ENCODE results near the gene ZFAND2B. TPM values are rescaled to one million over a fixed set of nuclear protein-coding genes. Genes with fewer than 3 reads are reported as not detected.

Gene ZFAND2B
- polyA plus RNA-seq, 1 of the 3 experiments (the other 2 are of a cell fraction) = 39.9 TPM

DNA sequence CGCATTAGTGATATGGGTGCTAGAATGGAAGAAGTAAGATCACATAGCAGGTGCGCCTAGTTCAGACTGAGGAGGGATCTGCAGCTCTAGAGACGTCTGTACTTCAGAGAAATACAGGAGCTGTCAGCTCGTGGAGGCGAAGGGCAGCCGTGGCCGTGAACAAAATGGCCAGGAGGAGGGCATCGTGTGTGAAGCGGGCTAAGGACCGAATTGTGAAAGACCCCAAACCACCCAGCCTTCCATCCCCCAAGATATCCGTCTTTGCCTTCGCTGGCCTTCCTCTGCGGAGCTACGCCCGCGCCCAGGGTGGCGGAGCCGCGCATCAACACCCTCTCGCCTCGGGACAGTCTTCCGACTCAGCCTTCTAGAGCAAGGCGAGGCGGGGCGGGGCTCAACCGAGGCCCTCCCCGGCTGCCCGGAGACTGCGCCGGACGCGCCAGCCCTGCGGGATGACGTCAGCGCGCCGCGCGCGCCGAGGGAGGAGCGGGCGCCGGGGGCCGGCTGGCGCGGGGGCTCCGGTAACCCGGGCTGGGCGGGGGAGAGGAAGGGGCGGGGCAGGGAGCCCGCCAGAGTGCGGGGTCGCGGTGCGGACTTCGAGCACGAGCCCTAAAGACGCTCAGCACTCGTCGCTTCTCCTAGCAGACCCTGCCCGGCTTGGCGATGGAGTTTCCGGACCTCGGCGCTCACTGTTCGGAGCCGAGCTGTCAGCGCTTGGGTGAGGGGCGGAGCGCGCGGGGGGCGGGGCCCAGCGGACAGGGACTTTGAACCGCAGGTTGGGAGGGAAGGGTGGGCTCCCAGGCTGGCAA, at the start of gene ZFAND2B (continued):
- TF ChIP-seq, protein P1, sequence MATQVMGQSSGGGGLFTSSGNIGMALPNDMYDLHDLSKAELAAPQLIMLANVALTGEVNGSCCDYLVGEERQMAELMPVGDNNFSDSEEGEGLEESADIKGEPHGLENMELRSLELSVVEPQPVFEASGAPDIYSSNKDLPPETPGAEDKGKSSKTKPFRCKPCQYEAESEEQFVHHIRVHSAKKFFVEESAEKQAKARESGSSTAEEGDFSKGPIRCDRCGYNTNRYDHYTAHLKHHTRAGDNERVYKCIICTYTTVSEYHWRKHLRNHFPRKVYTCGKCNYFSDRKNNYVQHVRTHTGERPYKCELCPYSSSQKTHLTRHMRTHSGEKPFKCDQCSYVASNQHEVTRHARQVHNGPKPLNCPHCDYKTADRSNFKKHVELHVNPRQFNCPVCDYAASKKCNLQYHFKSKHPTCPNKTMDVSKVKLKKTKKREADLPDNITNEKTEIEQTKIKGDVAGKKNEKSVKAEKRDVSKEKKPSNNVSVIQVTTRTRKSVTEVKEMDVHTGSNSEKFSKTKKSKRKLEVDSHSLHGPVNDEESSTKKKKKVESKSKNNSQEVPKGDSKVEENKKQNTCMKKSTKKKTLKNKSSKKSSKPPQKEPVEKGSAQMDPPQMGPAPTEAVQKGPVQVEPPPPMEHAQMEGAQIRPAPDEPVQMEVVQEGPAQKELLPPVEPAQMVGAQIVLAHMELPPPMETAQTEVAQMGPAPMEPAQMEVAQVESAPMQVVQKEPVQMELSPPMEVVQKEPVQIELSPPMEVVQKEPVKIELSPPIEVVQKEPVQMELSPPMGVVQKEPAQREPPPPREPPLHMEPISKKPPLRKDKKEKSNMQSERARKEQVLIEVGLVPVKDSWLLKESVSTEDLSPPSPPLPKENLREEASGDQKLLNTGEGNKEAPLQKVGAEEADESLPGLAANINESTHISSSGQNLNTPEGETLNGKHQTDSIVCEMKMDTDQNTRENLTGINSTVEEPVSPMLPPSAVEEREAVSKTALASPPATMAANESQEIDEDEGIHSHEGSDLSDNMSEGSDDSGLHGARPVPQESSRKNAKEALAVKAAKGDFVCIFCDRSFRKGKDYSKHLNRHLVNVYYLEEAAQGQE (IDR thresholded peaks at IDR 0.05; ENCODE audit: low read depth, low read length) = 0 out of 2 replicates have a peak, but pooled peaks have one; percentile 32
- TF ChIP-seq POLR2AphosphoS5 (IDR thresholded peaks at IDR 0.05; ENCODE audit: low read depth, low read length) (peak; percentile 97), ZBTB33 (IDR thresholded peaks at IDR 0.05; ENCODE audit: borderline replicate concordance, low read depth) (no peak), FOXM1 (IDR thresholded peaks at IDR 0.05; ENCODE audit: low read depth) (no peak), CHD2 (IDR thresholded peaks at IDR 0.05; ENCODE audit: low read length, partially characterized antibody) (no peak), RXRA (IDR thresholded peaks at IDR 0.05; ENCODE audit: borderline replicate concordance, low read depth) (no peak), GABPA (IDR thresholded peaks at IDR 0.05; ENCODE audit: low read depth) (0 out of 2 replicates have a peak, but pooled peaks have one; percentile 29), TCF12 (IDR thresholded peaks at IDR 0.05) (no peak), FOXJ3 (CRISPR knock-in tag; IDR thresholded peaks at IDR 0.05) (no peak)
- TF ChIP-seq, protein P2, sequence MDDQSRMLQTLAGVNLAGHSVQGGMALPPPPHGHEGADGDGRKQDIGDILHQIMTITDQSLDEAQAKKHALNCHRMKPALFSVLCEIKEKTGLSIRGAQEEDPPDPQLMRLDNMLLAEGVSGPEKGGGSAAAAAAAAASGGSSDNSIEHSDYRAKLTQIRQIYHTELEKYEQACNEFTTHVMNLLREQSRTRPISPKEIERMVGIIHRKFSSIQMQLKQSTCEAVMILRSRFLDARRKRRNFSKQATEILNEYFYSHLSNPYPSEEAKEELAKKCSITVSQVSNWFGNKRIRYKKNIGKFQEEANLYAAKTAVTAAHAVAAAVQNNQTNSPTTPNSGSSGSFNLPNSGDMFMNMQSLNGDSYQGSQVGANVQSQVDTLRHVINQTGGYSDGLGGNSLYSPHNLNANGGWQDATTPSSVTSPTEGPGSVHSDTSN (IDR thresholded peaks at IDR 0.05) = no peak; the same call in 1 of the 2 replicates

DNA sequence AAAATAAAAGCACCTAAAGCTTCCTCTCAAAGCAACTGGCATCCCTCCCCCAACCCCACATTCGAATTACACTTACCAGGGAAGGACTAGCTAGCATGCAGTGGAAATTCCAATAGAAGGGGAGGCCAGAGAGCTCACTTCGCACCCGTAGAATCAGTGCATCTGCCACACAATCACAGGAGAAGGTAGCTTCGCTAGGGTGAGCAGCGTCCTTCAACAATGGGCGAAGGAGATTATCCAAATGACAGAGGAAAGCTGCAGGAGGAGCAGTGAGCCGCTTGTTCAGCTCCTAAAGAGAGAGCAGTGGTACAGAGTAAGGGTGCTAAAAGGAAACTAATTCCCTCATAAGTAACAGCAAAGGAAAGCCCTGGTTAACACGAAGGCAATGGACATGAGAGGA, 49.2 kb upstream of the ZFAND2B start:
- ChIA-PET POLR2A (no interaction called here), CTCF (interaction anchor here (0.9 to 14.9 kb wide), 11 partner anchors 16 to 302 kb away, joined by 3 to 205 read pairs (median 31); partner anchors contain the start of genes CNPPD1, FEV, IHH and SLC23A3)
- Histone ChIP-seq H3F3A (replicated peaks; ENCODE audit: insufficient read depth) (peaks cover 17% of the 10 kb centered on the region), H3K9me2 (no peaks in the 10 kb centered on the region), H3K9ac (no peak overlapping the region), H4K20me1 (ENCODE audit: insufficient read depth) (no peaks in the 10 kb centered on the region), H3K27me3 (ENCODE audit: insufficient read depth) (no peaks in the 10 kb centered on the region), H3K79me2 (ENCODE audit: insufficient read depth) (peaks cover 2% of the 10 kb centered on the region; the same call in 1 of the 2 replicates), H3K4me2 (no peak overlapping the region), H3K4me3 (ENCODE audit: low read depth in 2 of 2, low read length in 1 of 2) (no peak overlapping the region), H3K4me1 (ENCODE audit: control insufficient read depth in 1 of 2, insufficient read depth in 2 of 2, low read depth in 1 of 2, low read length in 1 of 2) (peaks cover 0 to 11% of the 10 kb centered on the region in 2 experiments; a peak in 1 of 4 replicates), H3K36me3 (replicated peaks in 1 of 2; ENCODE audit: control insufficient read depth in 1 of 2, insufficient read depth in 2 of 2, low read length in 1 of 2) (peaks cover 16 to 27% of the 10 kb centered on the region in 2 experiments), H3K9me3 (no peaks in the 10 kb centered on the region), H3K27ac (ENCODE audit: low read depth in 2 of 2, low read length in 1 of 2) (no peak overlapping the region), H2AFZ (ENCODE audit: low read depth) (no peak overlapping the region)
- 87% methylated on average over 8 of the region's 8 CpGs for WGBS (ENCODE audit: low lambda C conversion rate)
- DNase-seq = no peak
- TF ChIP-seq POLR2AphosphoS5 (IDR thresholded peaks at IDR 0.05; ENCODE audit: low read depth, low read length) (no peak), RCOR1 (IDR thresholded peaks at IDR 0.05; ENCODE audit: low read length) (no peak), FOXM1 (IDR thresholded peaks at IDR 0.05; ENCODE audit: low read depth) (no peak), TAF1 (IDR thresholded peaks at IDR 0.05; ENCODE audit: borderline replicate concordance, low read depth, low read length) (no peak)
- TF ChIP-seq, protein P3, sequence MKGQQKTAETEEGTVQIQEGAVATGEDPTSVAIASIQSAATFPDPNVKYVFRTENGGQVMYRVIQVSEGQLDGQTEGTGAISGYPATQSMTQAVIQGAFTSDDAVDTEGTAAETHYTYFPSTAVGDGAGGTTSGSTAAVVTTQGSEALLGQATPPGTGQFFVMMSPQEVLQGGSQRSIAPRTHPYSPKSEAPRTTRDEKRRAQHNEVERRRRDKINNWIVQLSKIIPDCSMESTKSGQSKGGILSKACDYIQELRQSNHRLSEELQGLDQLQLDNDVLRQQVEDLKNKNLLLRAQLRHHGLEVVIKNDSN (IDR thresholded peaks at IDR 0.05; ENCODE audit: borderline replicate concordance, low read depth) = no peak
- TF ChIP-seq, protein P2 (IDR thresholded peaks at IDR 0.05) = no peak
- TF ChIP-seq, protein P1 (IDR thresholded peaks at IDR 0.05; ENCODE audit: low read depth, low read length) = no peak

Data from SK-N-SH (cell line).